ENCODE measurements around the gene CCR5. TPM values are rescaled to one million over a fixed set of nuclear protein-coding genes. Genes with fewer than 3 reads are reported as not detected.

Gene CCR5
- total and polyA plus RNA-seq, 9 of the 15 experiments (the other 6 are each of a cell fraction or from before 2014, with no cell fraction given), result not detected

- TF ChIP-seq NRF1 (conservative IDR thresholded peaks at IDR 0.05 in 1 of 2, IDR thresholded peaks at IDR 0.05 in 1 of 2), result peak; percentile 74 to 80
- TF ChIP-seq ZNF354B (CRISPR knock-in tag; IDR thresholded peaks at IDR 0.05), result peak; percentile 55; the same call in 1 of the 2 replicates
- TF ChIP-seq NFIC (IDR thresholded peaks at IDR 0.05), result peak; percentile 88
- TF ChIP-seq LCOR (CRISPR knock-in tag; IDR thresholded peaks at IDR 0.05), result peak; percentile 79; the same call in 1 of the 2 replicates
- TF ChIP-seq TRIM28 (IDR thresholded peaks at IDR 0.05), result no peak
- TF ChIP-seq RFX5 (IDR thresholded peaks at IDR 0.05; ENCODE audit: low read depth, low read length), result no peak
- TF ChIP-seq NBN (IDR thresholded peaks at IDR 0.05; ENCODE audit: low read depth), result peak; percentile 96
- TF ChIP-seq LEF1 (IDR thresholded peaks at IDR 0.05), result peak; percentile 98
- TF ChIP-seq MYC (IDR thresholded peaks at IDR 0.05; ENCODE audit: low read depth, low read length), result no peak; the same call in 1 of the 2 replicates
- no peak for TF ChIP-seq MYC (CRISPR knock-in tag; IDR thresholded peaks at IDR 0.05; ENCODE audit: borderline replicate concordance, low read depth)
- peak; percentile 33; the same call in 1 of the 2 replicates for TF ChIP-seq ZKSCAN1 (IDR thresholded peaks at IDR 0.05; ENCODE audit: low read depth, low read length)
- peak; percentile 65 for TF ChIP-seq PTTG1 (tag; IDR thresholded peaks at IDR 0.05; ENCODE audit: low read depth)
- peak; percentile 44; the same call in 1 of the 2 replicates for TF ChIP-seq CEBPG (CRISPR knock-in tag; IDR thresholded peaks at IDR 0.05)
- TF ChIP-seq CEBPG (tag; conservative IDR thresholded peaks at IDR 0.05 in 1 of 2, IDR thresholded peaks at IDR 0.05 in 1 of 2), result no peak
- TF ChIP-seq BCL6 (CRISPR knock-in tag; IDR thresholded peaks at IDR 0.05), result peak; percentile 23; the same call in 1 of the 2 replicates
- 0 out of 2 replicates have a peak, but pooled peaks have one; percentile 24 for TF ChIP-seq FOXP1 (CRISPR knock-in tag; IDR thresholded peaks at IDR 0.05)
- TF ChIP-seq ZNF280B (CRISPR knock-in tag; IDR thresholded peaks at IDR 0.05), result no peak
- TF ChIP-seq TCF15 (CRISPR knock-in tag; IDR thresholded peaks at IDR 0.05), result 0 out of 2 replicates have a peak, but pooled peaks have one; percentile 16
- TF ChIP-seq HCFC1 (IDR thresholded peaks at IDR 0.05; ENCODE audit: low read depth, low read length), result peak; percentile 39
- TF ChIP-seq NCOA2 (IDR thresholded peaks at IDR 0.05; ENCODE audit: partially characterized antibody in 2 of 2), result peak in 1 of 2 experiments; percentile 78
- TF ChIP-seq POLR2H (tag; IDR thresholded peaks at IDR 0.05; ENCODE audit: low read depth), result peak; percentile 83; the same call in 1 of the 2 replicates
- TF ChIP-seq NFXL1 (CRISPR knock-in tag; IDR thresholded peaks at IDR 0.05), result no peak
Measured at GRCh38 chr3:46406788-46407611, 36.3 kb downstream of the CCR5 start, which contains the start of the genes CCR5AS and CCRL2 (continued).

All from K562 (cell line).